Measurements from ENCODE around the gene SLC8A1.

GRCh38 chr2:40087927-40088326 lies 364.0 kb downstream of the SLC8A1 start:
- TF ChIP-seq CTCF (IDR thresholded peaks at IDR 0.05; ENCODE audit: borderline replicate concordance, extremely low read depth, low read length, poor library complexity, severe bottlenecking): no peak
- no peak for TF ChIP-seq EZH2 (IDR thresholded peaks at IDR 0.05; ENCODE audit: borderline replicate concordance, low read depth, low read length, severe bottlenecking)
